ENCODE data around the gene PLCD4.

PLCD4 gene

DNA sequence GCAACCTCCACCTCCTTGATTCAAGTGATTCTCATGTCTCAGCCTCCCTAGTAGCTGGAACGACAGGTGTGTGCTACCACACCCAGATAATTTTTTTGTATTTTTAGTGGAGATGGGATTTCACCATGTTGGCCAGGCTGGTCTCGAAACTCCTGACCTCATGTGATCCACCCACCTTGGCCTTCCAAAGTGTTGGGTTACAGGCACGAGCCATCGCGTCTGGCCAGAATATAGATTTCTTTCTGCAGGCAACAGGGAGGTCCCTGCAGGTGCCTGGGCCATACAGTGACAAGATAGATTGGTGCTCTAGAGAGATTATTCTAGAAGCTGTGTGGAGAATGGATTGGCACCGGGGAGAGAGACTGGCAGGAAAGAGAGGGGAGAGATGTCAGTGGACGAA lies 13.3 kb downstream of the PLCD4 start:
- DNase-seq (ENCODE audit: low read depth, low spot score) = no peak

DNA sequence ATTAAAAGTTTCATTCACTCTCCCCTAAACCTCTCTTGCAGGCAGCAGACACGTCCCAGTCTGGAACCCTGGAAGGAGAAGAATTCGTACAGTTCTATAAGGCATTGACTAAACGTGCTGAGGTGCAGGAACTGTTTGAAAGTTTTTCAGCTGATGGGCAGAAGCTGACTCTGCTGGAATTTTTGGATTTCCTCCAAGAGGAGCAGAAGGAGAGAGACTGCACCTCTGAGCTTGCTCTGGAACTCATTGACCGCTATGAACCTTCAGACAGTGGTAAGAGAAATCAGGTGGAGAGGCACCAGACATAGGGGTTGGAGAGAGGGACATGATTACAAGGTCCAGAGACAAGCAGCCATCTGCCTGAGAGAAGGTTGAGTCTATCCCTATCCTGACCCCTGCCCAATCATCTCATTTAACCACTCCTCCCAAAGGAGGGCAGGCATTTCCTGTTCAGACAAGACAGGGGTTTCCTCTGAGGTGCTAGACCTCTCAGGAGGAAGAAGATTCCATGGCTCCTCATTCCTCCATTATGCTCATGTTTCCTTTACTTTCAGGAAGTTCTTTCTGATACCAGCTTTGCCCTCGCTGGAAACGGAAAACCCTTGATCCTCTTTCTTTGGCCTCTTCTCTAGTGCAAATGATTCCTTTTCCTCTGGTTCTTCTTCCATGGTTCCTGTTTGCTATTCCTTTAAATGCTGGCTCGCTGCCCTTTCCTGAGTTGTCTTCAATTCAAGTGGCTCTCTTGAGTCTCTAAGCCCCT lies 15.1 kb downstream of the PLCD4 start:
- DNase-seq (ENCODE audit: low read depth, low spot score) = no peak

DNA sequence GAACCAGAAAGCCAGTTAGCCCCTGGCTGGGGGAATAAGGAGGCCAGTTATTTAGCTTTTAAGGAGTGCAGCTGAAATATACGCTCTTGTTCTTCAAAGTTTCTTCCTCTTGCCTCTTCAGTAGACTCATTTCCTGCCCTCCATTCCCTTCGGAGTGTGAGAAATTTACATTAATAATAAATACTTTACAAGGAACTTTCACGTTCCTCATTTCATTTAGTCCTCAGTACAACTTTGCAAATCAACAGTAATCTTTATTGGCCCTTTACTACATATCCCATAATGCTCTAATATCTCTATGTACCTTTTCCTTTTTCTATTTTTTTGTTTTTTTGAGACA lies 15.6 kb downstream of the PLCD4 start:
- DNase-seq (ENCODE audit: low read depth, low spot score) = no peak

DNA sequence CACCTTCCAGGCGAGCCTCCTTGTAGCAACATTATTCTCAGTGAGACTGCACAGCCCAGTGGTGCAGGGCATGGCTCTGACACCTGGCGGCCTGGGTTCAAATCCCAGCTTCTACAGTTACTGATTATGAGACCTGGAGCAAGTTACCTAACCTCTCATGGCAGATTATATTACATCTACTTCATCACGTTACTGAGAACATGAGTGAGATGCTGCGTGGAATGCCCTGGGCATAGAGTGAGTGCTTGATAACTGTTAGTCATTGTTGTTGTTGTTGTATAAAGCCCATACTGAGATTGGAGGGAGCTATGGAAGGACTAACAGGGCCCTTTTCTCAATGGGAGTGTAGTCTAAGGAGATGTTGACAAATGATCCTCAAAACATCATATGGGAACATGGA lies 18.7 kb downstream of the PLCD4 start:
- no peak for DNase-seq (ENCODE audit: low read depth, low spot score)

DNA sequence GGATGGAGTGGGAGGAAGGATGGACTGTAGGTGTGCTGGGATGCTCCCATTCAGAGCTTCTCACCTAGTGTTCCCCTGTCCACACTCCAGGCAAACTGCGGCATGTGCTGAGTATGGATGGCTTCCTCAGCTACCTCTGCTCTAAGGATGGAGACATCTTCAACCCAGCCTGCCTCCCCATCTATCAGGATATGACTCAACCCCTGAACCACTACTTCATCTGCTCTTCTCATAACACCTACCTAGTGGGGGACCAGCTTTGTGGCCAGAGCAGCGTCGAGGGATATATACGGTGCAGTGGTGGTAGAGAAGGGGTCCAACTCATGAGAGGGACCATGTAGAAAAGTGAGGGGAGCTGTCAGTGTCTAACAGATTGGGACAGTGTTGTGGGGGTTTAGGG lies 20.2 kb downstream of the PLCD4 start:
- DNase-seq (ENCODE audit: low read depth, low spot score) = no peak

DNA sequence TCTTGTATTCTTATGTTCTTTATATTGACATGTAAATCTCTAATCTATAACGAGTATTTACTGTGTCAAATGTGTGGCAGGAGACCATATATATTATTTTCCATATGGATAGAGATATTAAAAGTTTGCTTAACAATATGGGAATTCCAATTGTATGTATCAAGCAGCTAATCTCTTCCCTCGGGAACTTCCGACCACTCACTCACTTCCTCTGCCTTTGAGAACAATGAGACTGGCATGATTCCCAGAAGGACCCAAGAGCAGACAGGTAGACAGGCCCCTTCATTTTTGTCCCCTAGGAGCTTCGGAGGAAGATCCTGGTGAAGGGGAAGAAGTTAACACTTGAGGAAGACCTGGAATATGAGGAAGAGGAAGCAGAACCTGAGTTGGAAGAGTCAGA lies 24.1 kb downstream of the PLCD4 start:
- DNase-seq (ENCODE audit: low read depth, low spot score) = no peak

DNA sequence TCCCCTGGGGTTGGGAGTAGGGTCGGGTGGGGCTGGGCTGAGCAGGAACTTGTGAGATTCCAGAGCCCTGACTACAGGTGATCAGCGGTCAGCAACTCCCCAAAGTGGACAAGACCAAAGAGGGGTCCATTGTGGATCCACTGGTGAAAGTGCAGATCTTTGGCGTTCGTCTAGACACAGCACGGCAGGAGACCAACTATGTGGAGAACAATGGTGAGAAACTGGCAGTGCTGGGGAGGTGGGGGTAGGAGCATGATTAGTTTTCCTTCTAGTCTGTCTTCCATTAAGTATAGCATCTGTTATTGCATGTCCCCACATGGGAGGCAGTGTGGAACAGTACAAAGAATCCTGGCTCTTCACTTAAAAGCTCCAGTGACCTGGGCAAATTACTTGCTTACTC lies 28.0 kb downstream of the PLCD4 start:
- no peak for DNase-seq (ENCODE audit: low read depth, low spot score)

DNA sequence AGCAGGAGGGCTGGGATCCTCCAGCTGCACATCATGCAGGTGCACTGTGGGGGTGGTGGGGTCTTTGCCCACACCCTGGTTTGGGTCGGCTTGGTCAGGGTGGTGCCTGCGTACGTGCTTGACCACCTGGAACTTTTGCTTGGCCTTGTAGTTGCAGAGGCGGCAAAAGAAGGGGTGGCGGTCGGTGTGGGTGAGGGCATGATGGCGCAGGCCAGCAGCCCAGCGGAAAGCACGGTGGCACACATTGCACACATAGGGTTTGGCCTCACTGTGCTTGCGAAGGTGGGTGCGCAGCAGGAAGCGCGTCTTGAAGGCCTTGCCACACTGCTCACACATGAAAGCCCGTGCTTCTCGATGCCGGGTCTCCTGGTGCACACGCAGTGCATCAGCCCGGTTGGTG lies 30.7 kb downstream of the PLCD4 start:
- DNase-seq (ENCODE audit: low read depth, low spot score) = no peak

DNA sequence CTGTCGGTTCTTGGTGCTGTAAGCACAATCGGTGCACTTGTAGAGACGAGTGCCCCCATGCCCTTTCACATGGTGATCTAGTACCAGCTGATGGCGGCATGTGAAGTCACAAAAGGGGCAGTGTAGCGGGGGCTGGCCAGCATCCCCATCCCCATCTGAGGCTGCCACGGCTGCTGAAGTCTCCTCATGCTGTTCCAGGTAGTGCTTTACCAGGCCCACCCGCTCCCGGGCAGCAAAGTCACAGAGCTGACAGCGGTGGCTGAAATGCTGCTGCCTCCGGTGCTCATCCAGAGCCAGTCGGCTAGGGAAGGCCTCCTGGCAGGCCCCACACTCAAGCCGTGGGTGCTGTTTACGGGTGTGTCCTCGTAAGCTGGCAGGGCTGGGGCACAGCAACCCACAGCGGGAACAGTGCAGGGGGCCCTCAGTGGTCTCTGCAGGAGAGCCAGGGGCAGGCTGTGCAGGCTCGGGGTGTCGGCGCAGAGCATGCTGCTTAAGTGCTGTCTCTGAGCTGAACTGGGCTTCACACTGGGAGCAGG lies 34.5 kb downstream of the PLCD4 start:
- DNase-seq (ENCODE audit: low read depth, low spot score) = no peak

DNA sequence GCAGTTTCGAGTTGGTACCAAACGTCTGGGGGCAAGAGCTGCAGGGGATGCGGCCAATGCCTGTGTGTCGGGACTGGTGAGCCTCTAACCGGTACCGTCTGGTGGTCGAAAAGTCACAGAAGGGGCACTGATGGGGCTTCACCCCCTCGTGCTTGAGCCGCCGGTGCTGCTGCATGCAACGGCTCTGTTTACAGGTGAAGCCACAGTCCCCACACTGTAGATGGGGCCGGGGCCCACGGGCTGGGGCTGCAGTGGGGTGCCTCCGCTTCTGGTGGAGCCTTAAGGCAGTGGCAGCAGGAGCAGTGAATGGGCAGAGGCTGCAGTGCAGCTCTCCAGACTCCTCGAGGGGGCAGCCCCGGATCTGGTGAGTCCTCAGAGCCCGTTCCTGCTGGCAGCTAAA lies 35.1 kb downstream of the PLCD4 start:
- DNase-seq (ENCODE audit: low read depth, low spot score) = no peak

DNA sequence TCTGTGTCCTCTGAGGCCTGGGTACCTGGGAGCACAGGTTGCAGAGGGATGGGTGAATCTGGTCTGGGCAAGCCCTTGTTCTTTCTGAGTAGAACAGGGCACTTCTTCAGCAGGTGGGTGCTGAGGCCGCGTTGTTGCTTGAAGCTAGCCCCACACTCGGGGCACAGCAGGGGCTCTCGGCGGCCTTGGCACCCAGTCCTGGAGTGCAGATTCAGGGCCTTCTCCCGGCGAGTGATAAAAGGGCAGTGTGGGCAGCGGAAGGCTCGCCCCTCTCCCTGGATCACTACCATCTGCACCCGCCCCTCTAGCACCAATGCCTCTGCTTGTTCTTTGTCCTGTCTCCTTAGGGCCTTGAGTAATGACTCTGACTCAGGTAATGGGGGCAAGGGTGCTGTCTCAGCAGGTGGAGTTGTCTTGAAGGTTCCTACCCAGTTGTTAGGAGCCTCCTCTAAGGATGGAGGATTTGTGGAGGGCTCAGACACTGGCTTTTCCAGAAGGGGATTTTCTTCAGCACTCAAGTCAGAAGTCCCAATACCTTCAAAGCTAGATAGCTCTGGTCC lies 36.1 kb downstream of the PLCD4 start:
- no peak for DNase-seq (ENCODE audit: low read depth, low spot score)

DNA sequence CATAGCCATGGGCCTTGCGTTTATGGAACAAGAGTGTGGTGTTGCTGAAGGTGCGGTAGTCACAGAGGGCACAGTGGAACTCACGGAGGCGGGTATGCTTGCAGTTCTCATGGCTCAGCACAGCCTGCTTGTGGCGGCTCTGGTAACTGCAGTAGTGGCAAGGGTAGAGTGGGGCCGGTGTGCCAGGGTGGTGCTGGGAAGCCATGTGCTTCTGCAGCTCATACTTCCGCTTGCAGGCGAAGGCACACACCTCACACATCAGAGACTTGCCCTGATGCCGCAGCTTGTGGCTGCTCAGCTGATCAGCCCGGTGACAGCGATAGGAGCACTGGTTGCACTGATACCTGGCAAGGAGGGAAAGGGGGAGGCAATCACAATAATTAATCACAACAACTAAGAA lies 37.0 kb downstream of the PLCD4 start:
- no peak for DNase-seq (ENCODE audit: low read depth, low spot score)

DNA sequence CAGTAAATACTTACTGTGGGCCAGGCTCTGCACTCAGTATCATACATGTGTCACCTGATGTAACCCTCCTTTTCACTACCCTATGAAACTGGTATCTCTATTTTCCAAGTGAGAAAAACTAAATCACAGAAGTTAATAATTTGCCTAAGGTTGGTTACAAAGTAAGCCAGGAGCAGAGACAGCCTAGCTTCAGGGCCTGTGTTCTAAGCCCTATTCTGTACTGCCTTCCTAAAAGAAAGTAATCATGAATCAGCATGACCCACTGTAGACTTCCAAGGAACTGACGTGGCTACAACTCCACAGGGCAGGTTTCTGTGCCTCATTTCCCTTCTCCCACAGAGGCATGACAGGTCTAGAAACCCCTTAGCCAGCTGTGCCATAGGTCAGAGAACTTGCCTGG lies 37.4 kb downstream of the PLCD4 start:
- DNase-seq (ENCODE audit: low read depth, low spot score) = no peak

DNA sequence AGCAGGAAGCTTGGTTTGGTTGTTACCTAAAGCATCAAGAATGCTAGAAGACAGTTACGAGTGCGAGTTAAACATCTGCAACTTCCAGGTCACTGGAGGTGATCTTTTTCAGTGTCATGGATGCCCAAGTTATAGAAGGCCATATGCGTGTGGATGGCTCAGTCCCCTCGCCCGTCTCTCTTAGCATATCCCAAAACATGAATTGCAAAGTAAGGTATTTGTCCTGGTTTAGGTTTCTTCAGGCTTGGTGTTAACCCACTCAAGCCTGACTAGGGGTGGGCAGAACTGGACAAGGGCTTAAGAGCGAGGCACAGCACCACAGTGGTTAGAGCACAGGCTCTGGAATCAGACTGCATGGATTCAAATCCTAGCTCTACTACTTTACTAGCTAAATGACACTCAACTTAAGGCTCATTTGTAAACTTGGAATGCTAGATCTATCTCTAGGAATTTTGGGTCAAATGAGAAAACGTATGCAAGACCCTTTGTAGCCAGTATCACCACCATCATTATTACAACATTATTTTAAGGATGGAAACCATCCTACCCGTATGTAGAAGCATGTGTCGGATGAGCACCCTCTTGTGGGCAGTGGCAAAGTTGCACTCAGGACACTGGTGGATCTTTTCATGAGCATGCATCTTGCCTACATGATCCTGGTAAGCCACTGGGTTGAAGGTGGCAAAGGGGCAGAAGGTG lies 40.5 kb downstream of the PLCD4 start:
- DNase-seq (ENCODE audit: low read depth, low spot score) = no peak

DNA sequence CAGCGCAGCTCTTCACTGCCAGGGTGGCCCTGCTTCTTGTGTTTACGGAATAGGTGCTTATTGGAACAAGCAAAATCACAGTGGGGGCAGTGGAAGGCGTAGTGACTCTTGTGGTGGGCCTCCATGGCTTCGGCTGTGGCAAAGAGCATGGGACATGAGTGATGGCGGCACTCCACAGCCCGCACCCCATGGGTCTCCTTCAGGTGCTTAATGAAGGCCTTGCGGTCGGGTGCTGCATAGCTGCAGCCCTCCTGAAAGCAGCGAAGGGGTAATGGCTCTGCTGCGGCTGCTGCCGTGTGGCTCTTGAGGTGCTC lies 41.0 kb downstream of the PLCD4 start:
- no peak for DNase-seq (ENCODE audit: low read depth, low spot score)

DNA sequence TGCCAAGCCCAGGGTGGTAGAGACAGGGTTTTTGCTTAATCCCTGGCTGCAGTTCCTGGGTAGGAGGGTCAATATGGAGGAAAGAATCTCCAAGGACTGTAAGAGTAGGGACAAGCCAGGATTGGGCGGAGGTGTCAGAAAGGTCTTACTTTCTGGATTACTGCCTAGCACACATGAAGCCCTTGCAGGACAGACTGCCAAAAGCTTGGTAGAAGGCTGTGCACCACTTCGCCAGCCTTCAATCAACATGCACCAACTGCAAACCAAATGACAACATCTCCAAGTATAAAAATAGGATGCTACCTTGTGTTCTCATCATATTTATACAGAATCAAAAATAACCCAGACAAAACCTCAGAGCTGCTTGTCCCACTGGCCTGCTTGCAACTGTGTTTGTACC lies 48.1 kb downstream of the PLCD4 start:
- DNase-seq (ENCODE audit: low read depth, low spot score) = no peak

DNA sequence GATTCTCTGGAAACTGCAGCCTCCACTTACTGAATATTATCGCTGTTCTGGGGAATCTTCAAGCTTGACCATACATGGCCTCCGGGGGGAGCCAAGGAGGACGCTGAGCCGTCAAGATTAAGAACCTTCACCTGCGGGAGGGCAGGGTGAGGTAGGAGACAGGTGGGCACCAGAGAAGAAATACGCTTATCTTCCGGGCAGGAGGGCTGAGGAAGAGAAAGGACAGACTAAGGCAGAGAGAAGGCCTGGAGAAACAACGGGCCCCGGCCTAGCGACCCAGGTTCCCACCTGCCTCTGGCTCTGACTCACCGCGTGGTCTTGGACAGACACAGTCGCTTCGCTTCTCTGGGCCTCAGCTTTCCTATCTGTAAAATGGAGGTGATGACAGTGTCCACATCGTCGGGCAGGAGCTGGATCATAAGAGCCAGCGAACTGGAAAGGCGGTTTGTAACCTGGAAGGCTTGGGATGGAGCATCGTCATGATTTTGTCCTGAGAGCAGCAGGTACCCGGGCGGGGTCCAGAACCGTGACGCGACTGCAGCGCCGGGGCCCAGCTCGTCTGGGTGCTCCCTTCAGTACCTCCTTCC lies 51.1 kb downstream of the PLCD4 start:
- no peak for DNase-seq (ENCODE audit: low read depth, low spot score)

DNA sequence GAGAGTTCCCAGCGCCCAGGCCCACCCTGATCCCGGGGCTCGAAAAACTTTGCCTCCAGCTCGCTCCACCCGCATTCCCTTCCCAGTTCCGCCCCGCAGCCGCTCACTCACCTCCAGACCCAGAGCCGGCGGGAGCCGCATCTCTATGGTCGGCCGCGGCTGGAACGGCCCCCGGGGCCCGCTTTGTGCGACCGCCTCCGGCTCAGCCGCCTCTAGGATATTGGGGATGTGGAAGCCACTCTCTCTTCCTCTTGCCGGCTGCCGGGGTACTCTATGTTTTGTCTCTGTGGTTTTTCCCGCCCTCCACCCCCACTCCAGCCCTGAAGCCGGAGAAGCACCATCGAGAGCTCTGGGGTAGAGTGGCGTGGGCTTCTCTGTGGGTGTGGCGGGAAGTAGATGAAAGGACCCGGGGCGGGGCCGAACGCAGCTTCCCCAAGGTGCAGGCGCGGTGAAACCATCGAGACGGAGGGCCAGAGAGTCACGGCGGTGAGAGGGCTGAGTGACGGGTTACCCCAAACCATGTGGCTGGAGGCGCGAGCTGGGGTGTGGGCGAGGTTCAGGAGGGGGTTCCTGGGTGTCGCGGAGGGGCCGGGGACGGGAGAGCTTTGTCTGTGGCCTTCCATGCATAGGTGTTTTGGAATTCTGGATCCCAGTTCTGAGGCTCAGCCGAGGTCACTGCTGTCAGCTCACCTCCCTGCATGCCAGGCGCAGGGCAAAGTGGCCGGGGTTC lies 51.7 kb downstream of the PLCD4 start, which contains the start of the genes BCS1L and ZNF142:
BCS1L (plus strand) TSS at position 426 of the 730 bp plus-strand sequence. CDS start 1,305 bp downstream, outside the sequence.
ZNF142 (minus strand) TSS at position 366 of the 730 bp plus-strand sequence. CDS start 3,194 bp downstream, outside the sequence.
- DNase-seq (ENCODE audit: low read depth, low spot score) = peak; percentile 74

DNA sequence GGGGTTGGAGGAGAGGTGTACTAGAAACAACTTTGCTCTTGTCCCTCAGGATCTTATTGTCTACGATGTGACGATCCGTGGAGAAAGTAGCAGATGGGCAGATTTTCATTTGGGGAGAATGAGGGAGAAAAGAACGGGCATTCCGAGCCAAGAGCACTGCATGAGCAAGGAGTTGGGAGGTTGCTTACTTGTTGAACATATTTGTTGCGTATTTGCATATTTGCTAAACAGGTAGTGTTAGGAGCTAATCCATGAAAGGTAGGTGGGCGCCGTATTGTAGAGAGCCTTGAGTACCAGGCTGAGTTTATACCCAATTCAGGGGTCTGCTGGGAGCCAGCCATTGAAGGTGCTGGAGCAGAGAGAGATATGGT lies 52.3 kb downstream of the PLCD4 start:
- DNase-seq (ENCODE audit: low read depth, low spot score) = no peak

DNA sequence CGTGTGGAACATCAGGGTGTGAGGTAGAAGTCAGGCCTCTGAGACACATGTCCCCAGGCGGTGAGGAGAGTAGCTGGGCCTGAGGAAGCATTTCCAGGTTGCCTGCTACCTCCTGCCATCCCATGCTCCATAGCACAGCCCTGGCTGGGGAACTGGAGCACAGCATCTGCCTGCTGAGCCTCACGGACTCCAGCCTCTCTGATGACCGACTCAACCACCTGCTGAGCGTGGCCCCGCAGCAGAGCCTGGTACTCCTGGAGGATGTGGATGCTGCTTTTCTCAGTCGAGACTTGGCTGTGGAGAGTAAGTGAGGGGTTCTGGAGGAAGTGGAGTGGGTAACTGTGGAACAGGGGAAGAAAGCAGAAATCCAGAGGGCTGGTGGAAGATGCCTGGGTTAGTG lies 54.7 kb downstream of the PLCD4 start:
- DNase-seq (ENCODE audit: low read depth, low spot score) = no peak

DNA sequence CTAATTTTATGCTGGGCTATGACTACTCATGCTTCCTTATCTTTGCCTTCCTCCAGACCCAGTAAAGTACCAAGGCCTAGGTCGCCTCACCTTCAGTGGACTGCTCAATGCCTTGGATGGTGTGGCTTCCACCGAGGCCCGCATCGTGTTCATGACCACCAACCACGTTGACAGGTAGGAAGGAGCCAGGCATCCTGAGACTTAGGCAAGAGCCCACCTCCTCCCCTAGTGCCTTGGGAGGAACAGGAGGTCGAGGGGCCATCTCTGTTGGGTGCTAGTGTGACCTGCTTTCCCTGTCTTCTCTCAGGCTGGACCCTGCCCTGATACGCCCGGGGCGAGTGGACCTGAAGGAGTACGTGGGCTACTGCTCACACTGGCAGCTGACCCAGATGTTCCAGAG lies 55.1 kb downstream of the PLCD4 start:
- DNase-seq (ENCODE audit: low read depth, low spot score) = no peak

DNA sequence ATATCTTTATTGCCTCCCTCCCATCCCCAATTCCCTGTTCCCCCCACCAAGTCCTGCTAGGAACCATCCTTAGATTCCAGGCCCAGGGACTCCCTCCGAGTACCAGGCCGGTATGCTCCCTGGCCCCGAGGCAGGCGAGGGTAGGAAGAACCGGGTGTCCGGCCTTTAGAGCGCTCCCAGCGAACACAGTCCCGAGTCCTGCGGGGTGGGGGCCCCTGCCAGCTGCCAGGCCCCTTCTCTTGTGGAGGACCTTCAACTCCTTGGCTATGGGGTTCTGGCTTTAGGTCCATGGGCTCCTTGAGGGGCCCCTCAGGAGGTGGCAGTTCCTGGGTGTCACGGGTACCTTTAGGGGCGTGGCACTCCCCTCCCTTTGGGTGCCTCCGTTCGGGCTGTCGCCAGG lies 56.2 kb downstream of the PLCD4 start:
- no peak for DNase-seq (ENCODE audit: low read depth, low spot score)
